A673 (cell line): ENCODE measurements around the gene GRID1.

Experiments used
- CTCF ChIP-seq: fragments of 300-800, 200-600 bp; sonication (generic); conservative IDR thresholded peaks from 2 replicates; pipeline ENCODE4 v1.5.1; 2017; ENCODE audit warnings: low read depth, mild to moderate bottlenecking, antibody characterized with exemption, low read length, moderate library complexity, mixed read lengths
- EZH2 ChIP-seq: fragments of 200-600 bp; sonication (generic); IDR thresholded peaks from 2 replicates; pipeline ENCODE4 v1.6.1; 2017; ENCODE audit warnings: borderline replicate concordance, low read depth, mild to moderate bottlenecking, mixed read lengths, antibody characterized with exemption, low read length; ENCODE audit not compliant: poor library complexity, severe bottlenecking

- TF ChIP-seq EZH2, result no peak
- TF ChIP-seq CTCF, result no peak
Observed at GRCh38 chr10:85861513-85862197, 504.9 kb downstream of the GRID1 start.
